Measurements from ENCODE around the gene MITF. TPM values are rescaled to one million over a fixed set of nuclear protein-coding genes. Genes with fewer than 3 reads are reported as not detected.
A peak's percentile ranks its signal among the peaks of the same experiment; 100 is the strongest.

Gene MITF
- total RNA-seq, 1 donor = 11.6 TPM

- H2AFZ ChIP-seq (ENCODE audit: low read length) = no peak overlapping the region
- no peaks in the 10 kb centered on the region for H3K27me3 ChIP-seq (ENCODE audit: insufficient read depth, low read length)
- no peaks in the 10 kb centered on the region for H3K4me1 ChIP-seq (ENCODE audit: insufficient read depth, low read length)
- DNase-seq (ENCODE audit: insufficient read length, low spot score, missing footprints) = no peak
- H3K27ac ChIP-seq (ENCODE audit: low read depth, low read length) = no peak overlapping the region
- TF ChIP-seq CTCF (IDR thresholded peaks at IDR 0.05; ENCODE audit: extremely low read depth, low read depth, low read length) = no peak
- no peaks in the 10 kb centered on the region for H3K9me3 ChIP-seq (ENCODE audit: low read depth, low read length)
- H3K4me2 ChIP-seq (ENCODE audit: insufficient read depth, low read length) = no peak overlapping the region
- H3K79me2 ChIP-seq (ENCODE audit: insufficient read depth, low read length) = no peaks in the 10 kb centered on the region
- no peaks in the 10 kb centered on the region for H4K20me1 ChIP-seq (ENCODE audit: insufficient read depth, low read length)
- no peaks in the 10 kb centered on the region for H3K36me3 ChIP-seq (ENCODE audit: insufficient read depth, low read length)
- H3K4me3 ChIP-seq (ENCODE audit: insufficient read depth, low read length) = no peak overlapping the region
These were observed 111.6 kb downstream of the MITF start for GRCh38 chr3:69850849-69851248.

GRCh38 chr3:69853027-69853426, 113.8 kb downstream of the MITF start:
- no peak for DNase-seq (ENCODE audit: insufficient read length, low spot score, missing footprints)
- no peaks in the 10 kb centered on the region for H3K27me3 ChIP-seq (ENCODE audit: insufficient read depth, low read length)

GRCh38 chr3:69855436-69856162, 116.3 kb downstream of the MITF start:
- Histone ChIP-seq H3K27me3 (ENCODE audit: insufficient read depth, low read length) (no peaks in the 10 kb centered on the region), H3K79me2 (ENCODE audit: insufficient read depth, low read length) (no peaks in the 10 kb centered on the region), H4K20me1 (ENCODE audit: insufficient read depth, low read length) (no peaks in the 10 kb centered on the region), H3K4me1 (ENCODE audit: insufficient read depth, low read length) (no peaks in the 10 kb centered on the region), H3K4me3 (ENCODE audit: insufficient read depth, low read length) (no peak overlapping the region), H3K27ac (ENCODE audit: low read depth, low read length) (no peak overlapping the region), H3K4me2 (ENCODE audit: insufficient read depth, low read length) (no peak overlapping the region), H2AFZ (ENCODE audit: low read length) (no peak overlapping the region), H3K36me3 (ENCODE audit: insufficient read depth, low read length) (no peaks in the 10 kb centered on the region), H3K9me3 (ENCODE audit: low read depth, low read length) (no peaks in the 10 kb centered on the region)
- peak; percentile 46 for TF ChIP-seq CTCF (IDR thresholded peaks at IDR 0.05; ENCODE audit: extremely low read depth, low read depth, low read length)
- DNase-seq (ENCODE audit: insufficient read length, low spot score, missing footprints) = peak; percentile 45

More at GRCh38 chr3:69853027-69853426, 113.8 kb downstream of the MITF start:
- Histone ChIP-seq H3K9me3 (ENCODE audit: low read depth, low read length) (no peaks in the 10 kb centered on the region), H3K27ac (ENCODE audit: low read depth, low read length) (no peak overlapping the region), H2AFZ (ENCODE audit: low read length) (no peak overlapping the region), H3K4me2 (ENCODE audit: insufficient read depth, low read length) (no peak overlapping the region), H3K4me1 (ENCODE audit: insufficient read depth, low read length) (no peaks in the 10 kb centered on the region), H3K4me3 (ENCODE audit: insufficient read depth, low read length) (no peak overlapping the region), H4K20me1 (ENCODE audit: insufficient read depth, low read length) (no peaks in the 10 kb centered on the region), H3K79me2 (ENCODE audit: insufficient read depth, low read length) (no peaks in the 10 kb centered on the region), H3K36me3 (ENCODE audit: insufficient read depth, low read length) (no peaks in the 10 kb centered on the region)
- no peak for TF ChIP-seq CTCF (IDR thresholded peaks at IDR 0.05; ENCODE audit: extremely low read depth, low read depth, low read length)

GRCh38 chr3:69856965-69857705, 117.9 kb downstream of the MITF start:
- H3K27ac ChIP-seq (ENCODE audit: low read depth, low read length) = no peak overlapping the region
- H3K4me1 ChIP-seq (ENCODE audit: insufficient read depth, low read length) = no peaks in the 10 kb centered on the region
- TF ChIP-seq CTCF (IDR thresholded peaks at IDR 0.05; ENCODE audit: extremely low read depth, low read depth, low read length) = no peak
- no peaks in the 10 kb centered on the region for H3K9me3 ChIP-seq (ENCODE audit: low read depth, low read length)
- no peak overlapping the region for H2AFZ ChIP-seq (ENCODE audit: low read length)
- no peak for DNase-seq (ENCODE audit: insufficient read length, low spot score, missing footprints)
- no peak overlapping the region for H3K4me3 ChIP-seq (ENCODE audit: insufficient read depth, low read length)
- H4K20me1 ChIP-seq (ENCODE audit: insufficient read depth, low read length) = no peaks in the 10 kb centered on the region
- no peak overlapping the region for H3K4me2 ChIP-seq (ENCODE audit: insufficient read depth, low read length)
- H3K36me3 ChIP-seq (ENCODE audit: insufficient read depth, low read length) = no peaks in the 10 kb centered on the region
- H3K27me3 ChIP-seq (ENCODE audit: insufficient read depth, low read length) = no peaks in the 10 kb centered on the region
- H3K79me2 ChIP-seq (ENCODE audit: insufficient read depth, low read length) = no peaks in the 10 kb centered on the region

Measured in osteoblast (primary cell).